Fibroblast of villous mesenchyme (primary cell): ENCODE results near the gene DENND2D. TPM values are rescaled to one million over a fixed set of nuclear protein-coding genes. Genes with fewer than 3 reads are reported as not detected.

ENCODE experiments used
- DNase-seq: peaks from one replicate; pipeline ENCODE4 v3.0.0-alpha.2; 2010; ENCODE audit warnings: low read depth
- H3K4me3 ChIP-seq: 2 replicates; pipeline ENCODE4 v1.5.1; 2011; ENCODE audit warnings: low read depth, mild to moderate bottlenecking, low read length
- total RNA-seq: library from RNA; depleted of rRNA; stranded (reverse); fragments of >200 nt; gene quantifications from 2 replicates; pipeline ENCODE4 v1.2.3, GENCODE V29; 2012
- TF ChIP-seq, protein P1 (sequence below): IDR thresholded peaks from 2 replicates; pipeline ENCODE4 v1.5.1; 2012; ENCODE audit warnings: low read depth, mild to moderate bottlenecking, low read length; ENCODE audit not compliant: insufficient read depth

The DENND2D gene
- total RNA-seq, 1 donor, result 4.3 TPM

DNA sequence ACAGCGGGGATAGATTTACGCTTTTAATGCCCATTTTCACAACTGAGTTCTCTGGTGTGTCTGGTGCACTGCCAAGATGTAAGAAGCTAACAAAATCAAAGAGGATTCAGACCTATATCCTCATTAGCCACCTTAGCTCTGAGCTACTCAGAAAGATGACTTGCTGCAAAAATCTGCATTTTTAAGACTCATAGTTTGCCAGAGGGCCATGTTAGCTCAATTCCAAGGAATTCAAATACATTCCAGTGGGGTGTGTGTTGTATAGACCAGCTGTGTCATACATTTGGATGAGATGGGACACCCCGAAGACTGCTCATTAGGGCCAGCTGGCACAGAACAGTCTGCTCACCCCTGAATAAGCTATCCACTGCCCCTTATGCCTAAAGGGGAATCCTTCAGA is 8.9 kb downstream of the DENND2D start:
- H3K4me3 ChIP-seq, result no peak overlapping the region
- TF ChIP-seq, protein P1, sequence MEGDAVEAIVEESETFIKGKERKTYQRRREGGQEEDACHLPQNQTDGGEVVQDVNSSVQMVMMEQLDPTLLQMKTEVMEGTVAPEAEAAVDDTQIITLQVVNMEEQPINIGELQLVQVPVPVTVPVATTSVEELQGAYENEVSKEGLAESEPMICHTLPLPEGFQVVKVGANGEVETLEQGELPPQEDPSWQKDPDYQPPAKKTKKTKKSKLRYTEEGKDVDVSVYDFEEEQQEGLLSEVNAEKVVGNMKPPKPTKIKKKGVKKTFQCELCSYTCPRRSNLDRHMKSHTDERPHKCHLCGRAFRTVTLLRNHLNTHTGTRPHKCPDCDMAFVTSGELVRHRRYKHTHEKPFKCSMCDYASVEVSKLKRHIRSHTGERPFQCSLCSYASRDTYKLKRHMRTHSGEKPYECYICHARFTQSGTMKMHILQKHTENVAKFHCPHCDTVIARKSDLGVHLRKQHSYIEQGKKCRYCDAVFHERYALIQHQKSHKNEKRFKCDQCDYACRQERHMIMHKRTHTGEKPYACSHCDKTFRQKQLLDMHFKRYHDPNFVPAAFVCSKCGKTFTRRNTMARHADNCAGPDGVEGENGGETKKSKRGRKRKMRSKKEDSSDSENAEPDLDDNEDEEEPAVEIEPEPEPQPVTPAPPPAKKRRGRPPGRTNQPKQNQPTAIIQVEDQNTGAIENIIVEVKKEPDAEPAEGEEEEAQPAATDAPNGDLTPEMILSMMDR, result no peak
- DNase-seq, result peak; percentile 32

DNA sequence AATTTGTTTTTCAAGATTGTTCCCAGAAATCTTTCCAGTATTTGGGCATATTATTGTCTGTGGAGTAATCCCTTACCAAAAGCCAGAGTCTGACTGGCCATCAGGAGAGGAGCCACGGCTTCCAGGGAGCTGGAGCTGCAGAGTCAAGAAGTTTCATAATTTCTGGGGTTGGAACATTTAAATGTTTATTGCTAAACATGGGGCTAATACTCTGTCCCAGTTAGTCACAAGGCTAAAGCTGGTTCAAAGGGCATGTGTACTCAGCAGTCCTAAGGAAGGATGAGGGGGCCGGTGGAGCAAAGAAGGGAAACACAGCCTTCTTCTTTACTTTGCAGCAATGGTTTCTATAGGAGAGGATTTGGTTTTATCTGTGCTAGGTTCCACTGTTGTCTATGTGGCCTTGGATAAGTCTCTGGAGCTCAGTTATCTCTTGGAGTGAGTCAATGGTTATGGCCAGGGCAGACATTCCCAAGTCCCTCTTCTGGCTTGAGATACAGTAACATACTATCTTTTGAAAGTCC is 9.5 kb downstream of the DENND2D start:
- H3K4me3 ChIP-seq, result no peak overlapping the region
- DNase-seq, result peak; percentile 63
- TF ChIP-seq, protein P1, result no peak

DNA sequence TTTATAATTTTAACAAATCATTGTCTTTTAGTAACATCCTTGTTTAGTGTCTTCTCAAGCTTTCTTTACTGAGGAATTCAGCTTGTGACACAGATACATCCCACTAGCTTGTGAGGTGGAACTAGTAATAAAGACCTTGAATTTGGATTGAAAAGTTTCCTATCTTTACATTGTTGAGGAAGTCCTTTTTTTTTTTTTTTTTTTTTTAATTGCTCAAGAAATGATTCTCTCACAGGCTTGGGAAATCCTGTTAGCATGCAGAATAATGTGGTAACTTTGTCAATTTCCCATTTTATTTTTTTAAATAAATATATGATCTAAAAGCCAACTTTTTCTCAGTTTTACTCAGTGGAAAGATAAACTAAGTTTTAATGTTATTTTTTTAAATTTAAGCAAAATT is 15.8 kb downstream of the DENND2D start:
- no peak overlapping the region for H3K4me3 ChIP-seq
- DNase-seq, result no peak
- TF ChIP-seq, protein P1, result no peak

DNA sequence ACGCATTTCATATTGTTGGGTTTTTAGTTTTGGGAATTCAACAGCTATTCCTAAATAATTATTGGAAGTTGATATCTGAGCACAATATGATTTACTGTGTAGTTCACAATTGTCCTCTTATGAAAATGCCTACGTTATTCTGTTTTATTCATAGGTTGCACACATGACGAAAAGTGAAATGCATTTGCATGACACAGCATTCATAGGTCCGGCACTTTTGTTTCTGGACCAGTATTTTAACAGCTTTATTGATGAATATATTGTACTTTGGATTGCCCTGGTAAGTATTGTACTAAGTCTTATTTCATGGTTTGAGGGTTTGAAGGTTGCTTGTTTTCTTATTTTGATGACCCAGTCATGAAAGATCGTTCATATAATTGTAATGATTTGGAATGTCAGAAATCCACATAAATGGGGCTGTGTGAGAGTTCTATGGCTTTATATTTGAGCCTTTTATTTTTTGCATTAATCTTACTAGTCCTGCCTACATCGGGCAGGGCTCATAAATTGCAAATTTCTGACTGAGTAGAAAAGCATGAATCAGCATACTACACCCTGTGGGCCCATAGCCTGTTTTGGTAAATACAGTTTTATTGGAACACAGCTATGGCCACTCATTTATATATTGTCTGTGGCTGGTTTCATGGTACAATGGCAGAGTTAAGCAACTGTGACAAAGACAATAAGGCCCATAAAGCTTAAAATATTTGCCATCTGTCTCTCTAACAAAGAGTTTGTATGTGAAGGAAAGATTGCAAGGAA is 17.0 kb downstream of the DENND2D start:
- DNase-seq, result no peak
- TF ChIP-seq, protein P1, result no peak
- H3K4me3 ChIP-seq, result no peak overlapping the region

DNA sequence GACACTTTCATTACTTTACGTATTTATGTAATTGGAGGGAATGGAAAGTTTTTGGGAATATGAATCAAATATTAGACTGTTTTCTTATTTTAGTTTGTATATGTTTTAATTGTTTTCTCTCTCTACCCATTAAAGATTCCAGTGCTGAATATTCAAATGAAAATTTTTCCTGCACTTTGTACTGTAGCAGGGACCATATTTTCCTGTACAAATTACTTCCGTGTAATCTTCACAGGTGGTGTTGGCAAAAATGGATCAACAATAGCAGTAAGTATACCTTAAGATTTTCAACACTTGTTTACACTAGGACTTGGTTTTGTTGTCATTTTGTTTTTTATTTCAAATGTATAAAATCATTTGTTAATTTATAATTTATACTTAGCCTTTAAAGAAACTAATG is 18.4 kb downstream of the DENND2D start:
- no peak for DNase-seq
- no peak overlapping the region for H3K4me3 ChIP-seq
- TF ChIP-seq, protein P1, result no peak

DNA sequence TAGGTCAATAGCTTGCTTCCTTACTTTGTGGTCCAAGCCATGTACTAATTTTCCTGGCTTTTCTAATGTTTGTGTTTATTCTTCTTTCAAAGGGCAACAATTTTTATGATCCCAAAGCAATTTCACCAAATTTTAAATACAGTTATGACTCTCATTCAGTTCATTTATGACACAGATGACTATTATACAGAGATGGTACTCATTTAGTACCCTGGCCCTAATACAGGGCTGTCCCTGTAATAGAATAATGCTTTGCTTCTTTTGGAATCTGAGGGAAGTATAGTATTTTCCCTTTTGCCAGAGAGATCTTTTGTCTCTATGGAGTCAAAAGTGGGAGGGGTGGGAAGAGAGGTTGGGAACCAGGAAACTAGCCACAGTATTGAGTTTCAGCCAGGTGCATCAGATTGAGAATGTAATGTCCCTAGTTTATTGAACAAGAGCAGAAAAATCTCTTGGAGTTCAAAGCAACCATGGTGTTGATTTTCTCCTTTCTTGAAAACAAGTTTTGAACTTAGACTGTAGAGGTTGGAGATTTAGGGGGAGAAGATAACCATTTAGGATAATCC is 20.4 kb downstream of the DENND2D start:
- TF ChIP-seq, protein P1, result no peak
- H3K4me3 ChIP-seq, result no peak overlapping the region
- DNase-seq, result no peak

DNA sequence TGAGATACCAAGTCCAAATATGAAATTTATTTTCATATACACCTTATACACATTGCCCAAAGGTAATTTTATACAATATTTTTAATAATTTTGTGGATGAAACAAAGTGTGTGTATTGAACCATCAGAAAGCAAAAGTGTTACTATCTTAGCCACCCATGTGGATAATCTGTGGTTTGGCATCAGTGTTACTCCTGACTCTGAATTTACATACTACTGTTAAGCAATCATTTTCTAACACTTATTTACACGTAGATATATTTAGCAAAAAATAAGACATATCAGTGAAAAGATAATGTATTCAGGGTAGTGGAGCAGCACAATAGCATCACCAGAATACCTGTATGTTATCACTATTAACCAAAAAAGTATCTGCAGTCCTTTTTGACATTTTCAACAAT is 23.8 kb downstream of the DENND2D start:
- DNase-seq, result no peak
- TF ChIP-seq, protein P1, result no peak

More for the DNA sequence above, 23.8 kb downstream of the DENND2D start:
- H3K4me3 ChIP-seq, result no peak overlapping the region
